Measurements from ENCODE around the gene CACNA1G.

The CACNA1G gene

DNA sequence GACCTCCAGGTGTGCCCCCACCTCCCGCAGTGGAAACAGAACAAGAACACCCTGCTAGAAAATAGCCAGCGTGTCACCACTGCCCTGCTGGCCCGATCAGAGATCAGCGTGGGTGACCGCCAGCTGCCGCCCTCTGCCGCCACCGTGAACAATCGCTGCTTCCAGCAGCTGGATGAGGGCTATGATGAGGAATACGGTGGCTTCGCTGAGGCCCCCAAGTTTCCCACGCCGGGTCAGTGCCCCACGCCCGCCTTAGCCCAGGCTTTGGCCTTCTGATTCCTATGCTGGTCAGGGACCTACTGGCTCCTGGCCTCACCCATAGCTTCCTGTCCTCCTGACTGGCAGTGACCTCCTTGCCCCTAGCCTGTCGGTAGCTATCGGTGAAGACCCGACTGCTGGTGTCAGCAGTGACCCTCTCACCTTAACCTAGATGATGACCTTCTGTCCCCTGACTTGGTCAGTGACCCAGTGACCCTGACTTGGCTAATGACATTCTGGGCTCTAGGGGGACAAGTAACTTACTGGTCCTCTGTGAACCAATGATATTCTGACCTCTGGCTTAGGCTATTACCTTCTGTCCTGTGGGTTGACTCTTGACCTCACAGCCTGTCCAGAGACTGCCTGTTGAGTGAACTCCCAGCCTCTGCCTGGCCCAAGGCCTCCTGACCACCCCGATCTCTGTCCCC, 11.1 kb upstream of the CACNA1G start:
- DNase-seq = no peak

- no peak for DNase-seq
Observed at GRCh38 chr17:50549969-50550368, 10.5 kb upstream of the CACNA1G start.

- DNase-seq = no peak
Observed at GRCh38 chr17:50550661-50551432, 9.7 kb upstream of the CACNA1G start.

GRCh38 chr17:50551433-50551815, 9.1 kb upstream of the CACNA1G start:
- DNase-seq = no peak

- no peak for DNase-seq
Observed at GRCh38 chr17:50551884-50552283, 8.6 kb upstream of the CACNA1G start.

GRCh38 chr17:50554201-50554600, 6.3 kb upstream of the CACNA1G start:
- DNase-seq = no peak

- no peak for DNase-seq
Observed at GRCh38 chr17:50556803-50557202, 3.7 kb upstream of the CACNA1G start.

DNA sequence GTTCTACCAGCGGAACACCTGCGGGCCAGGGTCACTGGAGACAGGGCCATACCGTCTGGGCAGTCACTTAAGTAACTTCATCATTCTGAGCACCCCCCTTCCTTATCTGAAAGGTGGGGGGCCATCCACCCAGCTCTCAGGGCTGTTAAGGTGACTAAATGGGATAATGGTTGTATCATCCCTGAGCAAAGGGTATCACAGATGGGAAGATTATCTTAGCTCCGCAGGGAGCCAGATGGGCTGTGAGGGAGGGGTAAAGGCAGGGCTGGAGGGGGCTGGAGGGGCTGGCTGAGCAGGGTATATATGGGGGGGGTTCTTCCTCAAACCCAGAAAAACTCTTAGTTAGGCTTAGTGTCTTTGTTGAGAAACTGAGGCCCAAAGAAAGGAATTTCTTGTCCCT, 2.9 kb upstream of the CACNA1G start:
- no peak for DNase-seq

DNA sequence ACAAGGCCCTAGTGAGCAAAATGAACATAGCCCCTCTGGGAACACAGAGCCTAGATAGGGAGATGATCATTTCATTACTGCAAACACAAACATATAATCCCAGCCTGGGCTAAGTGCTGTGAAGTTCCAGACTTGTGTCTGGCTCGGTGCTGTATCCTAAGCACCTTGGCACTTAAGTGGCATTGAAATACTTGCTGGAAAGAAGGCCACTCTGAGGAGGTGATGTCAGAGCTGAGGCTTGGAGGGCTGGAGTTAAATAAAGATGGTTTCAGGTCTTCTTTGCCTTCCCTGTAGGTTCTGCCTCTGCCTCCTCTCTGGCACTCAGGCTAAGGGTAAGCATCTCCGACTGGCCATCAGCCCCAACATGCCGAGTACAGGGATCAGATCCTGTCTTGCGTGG, 2.4 kb upstream of the CACNA1G start:
- no peak for DNase-seq

DNA sequence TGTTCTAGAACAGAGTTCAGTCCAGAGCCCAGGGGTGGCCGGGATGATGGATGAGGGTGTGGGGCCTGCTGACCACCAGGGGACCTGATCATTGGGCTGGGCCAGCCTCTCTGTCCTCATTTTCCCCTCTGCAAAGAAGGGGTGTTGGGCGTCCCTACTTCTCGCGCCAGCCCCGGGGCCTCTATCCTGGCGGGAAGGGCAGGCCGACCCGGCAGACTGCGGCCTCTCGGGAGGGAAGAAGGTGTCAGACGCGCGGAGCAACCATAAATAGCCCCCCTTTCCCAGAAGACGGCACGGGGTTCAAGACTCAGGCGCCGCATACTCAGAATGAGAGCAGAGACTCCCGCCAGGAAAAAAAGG, 2.0 kb upstream of the CACNA1G start:
- no peak for DNase-seq

GRCh38 chr17:50558941-50559614, 1.4 kb upstream of the CACNA1G start:
- no peak for DNase-seq

GRCh38 chr17:50559674-50560184, 786 bp upstream of the CACNA1G start:
- no peak for DNase-seq

DNA sequence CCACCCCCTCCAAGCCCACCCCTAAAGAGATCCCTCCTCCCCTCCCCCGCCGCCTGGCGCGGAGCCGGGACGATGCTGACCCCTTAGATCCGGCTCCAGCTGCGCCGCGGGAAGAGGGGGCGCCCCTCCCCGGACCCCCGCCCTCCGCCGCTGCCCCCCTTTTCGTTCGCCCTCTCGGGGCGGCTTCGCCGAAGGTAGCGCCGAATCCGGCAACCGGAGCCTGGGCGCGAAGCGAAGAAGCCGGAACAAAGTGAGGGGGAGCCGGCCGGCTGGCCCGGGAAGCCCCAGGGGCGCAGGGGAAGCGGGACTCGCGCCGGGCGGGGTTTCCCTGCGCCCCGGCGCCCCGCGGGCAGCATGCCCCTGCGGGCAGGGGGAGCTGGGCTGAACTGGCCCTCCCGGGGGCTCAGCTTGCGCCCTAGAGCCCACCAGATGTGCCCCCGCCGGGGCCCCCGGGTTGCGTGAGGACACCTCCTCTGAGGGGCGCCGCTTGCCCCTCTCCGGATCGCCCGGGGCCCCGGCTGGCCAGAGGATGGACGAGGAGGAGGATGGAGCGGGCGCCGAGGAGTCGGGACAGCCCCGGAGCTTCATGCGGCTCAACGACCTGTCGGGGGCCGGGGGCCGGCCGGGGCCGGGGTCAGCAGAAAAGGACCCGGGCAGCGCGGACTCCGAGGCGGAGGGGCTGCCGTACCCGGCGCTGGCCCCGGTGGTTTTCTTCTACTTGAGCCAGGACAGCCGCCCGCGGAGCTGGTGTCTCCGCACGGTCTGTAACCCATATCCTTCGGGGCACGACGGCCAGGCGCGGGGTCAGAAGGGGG, 623 bp downstream of the CACNA1G start:
- no peak for DNase-seq

DNA sequence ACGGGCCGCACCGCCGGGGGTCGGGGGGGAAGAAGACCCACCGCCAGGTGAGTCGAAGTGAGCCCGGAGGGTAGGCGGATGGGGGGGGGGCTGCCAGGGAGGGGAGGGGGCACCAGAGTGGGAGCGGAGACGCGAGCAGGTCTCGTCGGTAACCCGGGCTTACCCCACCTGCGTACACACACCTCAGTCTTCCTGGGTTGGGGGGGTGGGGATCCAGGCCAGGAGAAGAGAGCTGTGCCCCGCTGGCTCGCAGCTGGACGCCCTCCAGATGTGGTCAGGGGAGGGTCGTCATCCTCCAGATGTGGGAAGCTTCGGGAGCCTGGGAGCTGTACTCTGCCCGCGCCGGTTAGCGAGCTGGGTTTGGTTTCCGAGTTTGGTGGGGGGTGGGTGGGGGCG, 1.2 kb downstream of the CACNA1G start:
- DNase-seq = no peak

GRCh38 chr17:50562242-50563091, 2.0 kb downstream of the CACNA1G start:
- DNase-seq = no peak

DNA sequence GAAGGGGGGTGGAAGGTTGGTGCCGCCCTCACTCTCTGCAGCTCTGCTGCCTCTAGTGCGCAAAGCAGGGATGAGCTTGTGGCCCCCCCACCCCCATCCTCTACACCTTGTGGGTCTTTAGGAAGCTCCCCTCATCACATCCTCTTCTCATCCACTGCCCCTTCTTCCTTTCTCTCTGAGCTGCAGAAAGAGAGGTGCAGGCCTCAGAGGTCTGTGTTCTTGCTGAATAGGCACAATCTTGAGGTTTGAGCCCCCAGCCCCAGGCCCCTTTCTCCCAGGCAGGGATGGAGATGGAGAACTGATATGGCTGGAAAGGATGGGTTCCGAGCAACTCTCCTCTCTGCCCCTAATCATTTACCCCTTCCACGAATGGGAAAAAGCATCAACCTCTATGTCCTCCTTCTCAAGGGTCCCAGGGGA, 2.6 kb downstream of the CACNA1G start:
- no peak for DNase-seq

GRCh38 chr17:50564916-50565315, 4.4 kb downstream of the CACNA1G start:
- no peak for DNase-seq

DNA sequence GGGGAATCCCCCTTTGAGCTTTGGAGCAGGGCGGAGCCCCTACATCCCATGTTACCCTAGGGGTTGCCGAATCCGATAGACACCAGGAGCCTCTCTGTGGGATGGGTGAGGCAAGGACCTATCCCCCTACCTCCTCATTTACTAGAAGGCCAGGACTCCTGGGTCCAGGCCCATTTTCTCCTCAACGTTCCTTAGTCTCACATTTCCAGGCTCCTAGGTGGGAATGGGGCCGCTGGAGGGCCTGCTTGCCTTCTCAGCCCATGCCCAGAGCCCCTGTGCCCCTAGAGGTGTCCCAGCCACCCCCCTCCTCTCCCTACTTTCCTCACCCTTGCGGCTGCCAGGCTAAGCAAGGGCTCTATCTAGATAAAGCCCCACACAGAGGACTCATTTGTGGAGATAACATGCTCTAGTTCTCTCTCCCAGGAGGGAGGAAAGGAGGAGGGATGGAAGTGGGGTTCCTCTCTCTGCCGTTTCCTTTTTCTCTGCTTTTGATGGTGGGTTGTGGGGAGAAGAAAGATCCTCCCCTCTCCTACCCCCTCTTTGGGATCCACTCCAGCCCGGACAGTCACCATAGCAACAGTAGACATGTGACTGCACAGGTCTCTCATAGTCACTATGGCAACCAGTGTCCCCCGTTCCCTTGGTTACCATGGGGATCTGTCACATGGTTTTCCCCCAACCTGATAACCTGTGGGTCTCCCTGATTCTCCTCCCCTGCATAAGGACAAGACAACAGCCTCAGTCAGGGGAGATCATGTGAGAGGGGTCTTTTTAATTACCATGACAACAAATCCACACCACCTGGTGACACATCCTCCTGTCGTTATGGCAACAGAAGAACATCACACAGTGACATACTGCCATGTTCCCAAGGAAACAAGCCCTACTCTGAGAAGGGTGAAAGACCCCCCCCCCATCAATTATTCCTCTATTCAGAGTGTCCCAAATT, 5.2 kb downstream of the CACNA1G start:
- DNase-seq = no peak

DNA sequence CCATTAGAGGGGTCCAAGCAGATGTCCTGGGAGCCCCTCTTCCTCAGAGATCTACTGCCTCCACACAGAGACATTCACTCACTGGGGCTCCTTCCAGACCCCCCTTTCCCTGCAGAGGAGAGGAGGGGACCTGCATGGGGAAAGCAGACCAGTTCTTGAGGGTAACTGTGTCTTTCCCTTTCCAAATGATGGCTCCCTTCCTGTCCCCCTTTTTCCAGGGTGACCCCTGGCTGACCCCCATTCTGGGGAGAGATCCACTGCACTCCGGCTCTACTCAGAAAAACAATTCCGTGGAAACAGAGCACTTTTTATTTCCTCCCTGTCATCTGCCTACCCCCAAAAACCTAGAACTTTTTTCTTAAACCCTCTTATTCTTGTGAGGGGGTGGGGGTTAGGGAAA, 6.4 kb downstream of the CACNA1G start:
- no peak for DNase-seq

- no peak for DNase-seq
Observed at GRCh38 chr17:50568659-50569058, 8.1 kb downstream of the CACNA1G start.

- DNase-seq = no peak
Observed at GRCh38 chr17:50569592-50569991, 9.1 kb downstream of the CACNA1G start.

All from activated CD4-positive, alpha-beta T cell treated with anti-CD3 and anti-CD28 coated beads, Interleukin-2, amount 50 U/mL, for 4 hours (primary cell).